ENCODE measurements around the gene RNF215.
A peak's percentile ranks its signal among the peaks of the same experiment; 100 is the strongest.

RNF215 gene

DNA sequence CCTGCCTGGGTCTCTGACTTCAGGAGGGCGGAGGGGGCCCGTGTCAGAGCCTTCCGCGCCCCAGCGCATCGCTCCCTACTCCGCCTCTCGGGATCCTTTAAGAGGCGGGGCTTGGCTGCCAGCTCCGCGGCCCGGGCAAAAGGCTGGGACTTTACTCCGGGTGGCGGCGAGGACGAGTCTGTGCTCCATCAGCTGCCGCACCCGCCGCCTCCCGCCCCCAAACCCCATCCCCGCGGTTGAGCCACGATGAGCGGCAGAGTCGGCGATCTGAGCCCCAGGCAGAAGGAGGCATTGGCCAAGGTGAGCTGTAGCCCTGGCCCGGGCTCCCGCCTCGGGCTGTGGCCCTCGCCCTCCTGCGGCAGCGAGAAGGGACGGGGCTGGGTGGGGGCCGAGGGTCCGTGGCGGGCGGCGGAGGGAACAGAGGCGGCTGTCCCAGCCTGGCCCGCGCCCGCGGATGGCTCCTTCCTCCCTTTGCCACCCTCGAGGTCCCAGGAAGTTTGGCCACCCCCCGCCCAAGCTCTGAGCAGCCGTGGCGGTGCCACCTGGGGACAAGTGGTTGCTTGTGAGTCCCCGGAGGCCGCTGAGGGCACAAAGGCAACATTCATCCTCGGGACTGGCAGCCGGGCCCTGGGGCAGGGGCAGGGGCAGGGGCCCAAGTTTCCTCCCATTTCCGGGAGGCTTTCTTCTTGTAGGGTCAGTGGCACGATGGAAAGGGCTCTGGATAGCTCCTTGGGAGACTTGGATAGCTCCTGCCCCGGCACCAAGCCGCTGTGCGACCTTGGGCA lies 9.9 kb upstream of the RNF215 start, which contains the start of gene SEC14L2:
Gene SEC14L2, plus strand, starts transcription at position 148 of the 785 bp plus-strand sequence. Its CDS starts 99 bp downstream, at position 247.
- peak; percentile 38 for DNase-seq (ENCODE audit: low read depth)

GRCh38 chr22:30393885-30394284 lies 6.7 kb upstream of the RNF215 start:
- no peak for DNase-seq (ENCODE audit: low read depth)

DNA sequence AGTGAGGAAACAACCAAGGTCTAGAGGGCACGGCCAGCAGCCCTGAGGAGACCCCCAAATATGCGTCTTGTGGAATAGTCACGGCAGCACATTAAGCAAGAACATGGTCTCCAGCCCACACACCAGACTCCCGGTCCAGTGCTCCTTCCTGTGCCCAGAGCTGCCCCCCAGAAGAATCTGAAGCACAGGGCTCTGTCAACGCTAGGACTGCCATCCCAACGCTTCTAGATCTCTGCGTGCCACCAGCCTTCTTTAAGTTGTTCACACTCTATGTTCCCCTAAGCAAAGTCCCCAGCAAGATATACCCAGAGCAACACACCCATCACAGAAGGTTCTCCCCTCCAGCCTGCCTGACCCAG lies 6.1 kb upstream of the RNF215 start:
- no peak for DNase-seq (ENCODE audit: low read depth)

- no peak for DNase-seq (ENCODE audit: low read depth)
Measured at GRCh38 chr22:30392661-30393321, 5.6 kb upstream of the RNF215 start.

- peak; percentile 60 for DNase-seq (ENCODE audit: low read depth)
Measured at GRCh38 chr22:30390974-30391691, 3.9 kb upstream of the RNF215 start.

DNA sequence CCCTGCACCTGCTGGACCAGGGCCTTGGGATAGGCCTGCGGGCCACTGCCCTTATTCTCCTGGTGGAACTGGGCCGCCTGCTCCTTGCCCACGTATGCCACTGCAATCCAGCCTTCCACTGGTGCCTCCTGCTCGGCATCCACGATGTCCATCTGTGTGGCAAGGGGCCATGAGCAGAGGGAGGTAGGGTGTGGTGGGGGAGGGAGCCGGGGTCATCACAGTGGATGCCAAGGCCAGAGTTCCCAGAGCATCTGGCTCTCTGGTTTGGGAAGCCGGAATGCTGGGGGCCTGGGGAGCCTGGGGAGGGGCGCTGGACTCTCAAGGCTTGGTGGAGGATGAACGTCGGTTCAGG lies 627 bp downstream of the RNF215 start:
- no peak for DNase-seq (ENCODE audit: low read depth)

DNA sequence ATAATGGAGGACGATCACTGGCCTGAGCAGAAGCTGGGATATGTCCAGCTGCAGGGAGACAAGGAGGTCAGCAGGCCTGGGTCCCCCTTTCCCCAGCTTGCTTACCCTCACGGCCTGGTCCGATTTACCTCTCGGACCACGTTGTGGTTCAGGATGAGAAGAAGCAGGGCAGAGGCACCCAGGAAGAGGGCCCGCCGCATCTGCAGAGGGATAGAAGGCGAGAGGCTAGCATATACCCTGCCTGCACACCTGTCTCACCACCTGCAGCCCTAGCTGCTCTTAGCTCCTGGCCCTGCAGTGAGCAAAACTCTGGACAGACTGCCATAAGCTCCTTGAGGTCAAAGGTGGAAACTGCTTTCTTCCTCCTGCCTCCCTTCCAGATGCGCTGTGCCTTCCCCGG lies 1.3 kb downstream of the RNF215 start:
- no peak for DNase-seq (ENCODE audit: low read depth)

- no peak for DNase-seq (ENCODE audit: low read depth)
Measured at GRCh38 chr22:30383061-30383460, 4.2 kb downstream of the RNF215 start.

- DNase-seq (ENCODE audit: low read depth) = no peak
Measured at GRCh38 chr22:30382340-30382739, 4.9 kb downstream of the RNF215 start.

DNA sequence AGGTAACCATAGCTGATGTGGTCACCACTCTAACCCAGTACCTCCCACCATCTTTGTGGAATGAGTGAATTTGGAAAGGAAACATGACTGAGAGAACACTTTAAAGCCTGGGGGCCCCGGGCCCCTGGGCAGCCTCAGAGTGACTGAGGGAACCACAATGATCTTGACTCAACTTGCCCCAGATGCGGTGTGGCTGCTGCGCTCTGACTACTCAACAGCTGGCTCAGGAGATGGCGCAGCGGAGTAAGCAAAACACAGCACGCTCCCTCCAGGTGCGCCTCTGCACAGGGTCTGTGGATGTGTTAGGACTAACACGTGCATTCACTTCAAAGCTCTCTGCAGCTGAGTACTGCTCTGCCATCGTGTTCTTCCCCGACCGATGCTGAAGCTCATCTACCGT lies 5.9 kb downstream of the RNF215 start:
- no peak for DNase-seq (ENCODE audit: low read depth)

DNA sequence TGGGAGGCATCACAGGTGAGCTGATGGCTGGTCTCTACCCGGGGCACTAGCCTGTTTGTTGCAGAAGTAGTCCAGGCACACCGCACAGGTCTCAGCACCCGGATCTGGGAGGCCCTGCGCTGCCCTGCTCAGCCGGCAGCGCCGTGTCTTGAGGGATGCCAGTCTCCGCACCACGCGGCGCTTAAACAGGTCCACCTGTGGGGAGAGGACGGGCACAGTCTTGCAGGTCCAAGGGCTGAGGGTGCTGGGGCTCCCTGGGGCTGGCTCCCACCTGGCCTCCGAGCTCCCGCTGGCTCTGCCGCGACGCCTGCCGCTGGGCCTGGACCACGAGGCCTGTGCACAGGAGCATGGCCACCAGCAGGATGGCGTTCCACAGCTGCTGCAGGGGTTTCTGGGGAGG lies 7.2 kb downstream of the RNF215 start:
- no peak for DNase-seq (ENCODE audit: low read depth)

DNA sequence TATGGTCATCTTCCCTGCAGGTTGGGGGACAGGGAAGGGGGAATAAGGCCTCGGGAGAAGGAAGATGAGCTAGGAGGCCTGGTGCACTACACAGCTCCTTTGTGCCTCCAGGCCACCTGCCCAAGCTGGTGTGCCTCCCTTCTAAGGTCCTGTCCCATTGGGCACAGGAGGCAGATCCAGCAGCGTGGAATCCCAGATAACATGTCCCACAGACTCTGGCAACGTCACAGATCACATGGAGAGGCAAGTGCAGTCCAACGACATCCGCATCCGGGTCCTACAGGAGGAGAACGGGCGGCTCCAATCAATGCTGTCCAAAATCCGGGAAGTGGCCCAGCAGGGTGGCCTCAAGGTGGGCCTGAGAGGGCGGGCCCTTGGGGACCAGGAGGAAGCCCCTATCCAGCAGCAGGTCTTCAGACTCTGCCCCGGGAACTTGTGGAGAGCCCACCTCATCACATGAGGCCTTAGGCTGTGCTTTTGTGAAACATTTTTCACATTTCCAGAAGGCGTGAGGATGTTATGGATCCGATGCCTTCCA lies 11.8 kb downstream of the RNF215 start:
- no peak for DNase-seq (ENCODE audit: low read depth)

GRCh38 chr22:30373331-30374325 lies 13.6 kb downstream of the RNF215 start:
- DNase-seq (ENCODE audit: low read depth) = no peak

GRCh38 chr22:30372915-30373314 lies 14.3 kb downstream of the RNF215 start:
- no peak for DNase-seq (ENCODE audit: low read depth)

DNA sequence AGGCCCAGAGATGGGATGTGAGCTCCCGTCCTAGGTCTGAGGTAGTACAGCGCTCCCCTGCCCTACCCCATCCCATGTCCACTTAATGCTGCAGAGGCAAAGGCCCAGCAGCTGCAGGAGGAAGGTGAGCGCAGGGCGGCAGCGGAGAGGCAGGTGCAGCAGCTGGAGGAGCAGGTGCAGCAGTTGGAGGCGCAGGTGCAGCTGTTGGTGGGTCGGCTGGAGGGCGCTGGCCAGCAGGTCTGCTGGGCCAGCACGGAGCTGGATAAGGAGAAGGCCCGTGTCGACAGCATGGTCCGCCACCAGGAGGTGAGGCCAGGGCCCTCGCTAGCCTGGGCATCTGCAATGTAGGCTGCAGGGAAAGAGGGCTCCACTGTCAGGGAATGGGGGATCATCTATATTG lies 15.2 kb downstream of the RNF215 start:
- no peak for DNase-seq (ENCODE audit: low read depth)

DNA sequence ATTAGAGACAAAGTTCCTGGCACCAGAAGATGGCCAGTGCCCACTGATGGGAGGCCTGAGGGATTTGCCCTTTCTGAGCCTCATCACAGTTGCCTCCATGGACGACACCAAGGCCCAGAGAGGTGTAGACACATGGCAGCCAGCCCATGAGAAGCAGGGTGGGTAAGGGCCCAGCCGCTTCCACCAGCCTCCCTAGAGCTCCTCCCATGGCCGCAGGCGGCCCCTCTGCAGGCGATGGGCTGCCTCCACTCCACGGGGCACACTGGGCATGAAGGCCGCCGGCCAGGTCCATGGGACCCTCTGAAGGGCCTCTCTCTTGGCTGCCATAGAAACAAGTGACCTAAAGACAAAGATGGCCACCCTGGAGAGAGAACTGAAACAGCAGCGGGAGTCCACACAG lies 15.9 kb downstream of the RNF215 start:
- no peak for DNase-seq (ENCODE audit: low read depth)

DNA sequence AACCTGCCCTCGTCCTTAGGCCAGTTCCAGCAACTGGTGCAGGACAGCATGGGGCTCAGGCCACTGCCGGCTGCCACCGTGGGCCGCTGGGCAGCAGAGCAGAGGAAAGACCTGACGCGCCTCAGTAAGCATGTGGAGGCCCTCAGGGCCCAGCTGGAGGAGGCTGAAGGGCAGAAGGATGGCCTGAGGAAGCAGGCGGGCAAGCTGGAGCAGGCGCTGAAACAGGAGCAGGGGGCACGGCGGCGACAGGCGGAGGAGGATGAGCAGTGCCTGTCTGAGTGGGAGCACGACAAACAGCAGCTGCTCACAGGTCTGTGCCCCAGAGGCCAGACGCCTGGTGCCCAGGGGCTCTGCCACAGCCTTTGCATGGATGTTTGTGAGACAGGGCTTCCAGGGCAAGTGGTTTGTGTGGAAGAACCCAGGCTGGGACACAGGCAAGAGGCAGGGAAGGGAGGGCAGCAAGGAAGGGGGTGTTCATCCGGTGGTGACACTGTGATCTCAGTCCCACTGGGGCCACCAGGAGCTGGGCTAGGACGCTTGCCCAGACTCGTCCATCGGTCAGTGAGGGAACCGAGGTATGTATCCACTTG lies 16.5 kb downstream of the RNF215 start:
- no peak for DNase-seq (ENCODE audit: low read depth)

GRCh38 chr22:30368420-30368819 lies 18.8 kb downstream of the RNF215 start:
- DNase-seq (ENCODE audit: low read depth) = no peak

DNA sequence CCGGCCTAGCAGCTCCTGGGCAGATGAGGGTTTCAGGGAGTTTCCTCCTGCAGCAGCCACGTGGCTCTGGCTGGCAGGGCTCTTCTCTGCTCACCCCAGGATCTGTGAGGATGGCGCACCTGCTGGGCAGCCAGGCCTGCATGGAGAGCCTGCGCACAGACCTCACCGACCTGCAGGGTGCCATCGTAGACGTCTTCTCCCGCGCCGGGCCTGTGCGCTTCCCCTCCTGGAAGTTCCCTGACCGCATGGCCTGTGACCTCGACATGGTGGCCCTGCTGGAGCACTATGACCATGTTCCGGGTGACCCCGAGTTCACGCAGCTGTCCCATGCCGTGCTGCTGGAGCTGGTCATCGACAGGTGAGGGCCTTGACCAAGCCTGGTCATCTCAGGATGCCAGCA lies 21.3 kb downstream of the RNF215 start:
- DNase-seq (ENCODE audit: low read depth) = no peak

- no peak for DNase-seq (ENCODE audit: low read depth)
Measured at GRCh38 chr22:30362651-30363281, 24.4 kb downstream of the RNF215 start.
